Raji (cell line): ENCODE measurements around the gene KPNB1.

ENCODE experiments used
- POLR2A ChIP-seq: IDR thresholded peaks from 2 replicates; pipeline ENCODE4 v1.6.1; 2011; ENCODE audit warnings: low read depth, low read length, control low read depth; ENCODE audit not compliant: insufficient read depth

The KPNB1 gene

GRCh38 chr17:47653442-47653841 is 3.7 kb downstream of the KPNB1 start:
- TF ChIP-seq POLR2A, result no peak

- TF ChIP-seq POLR2A, result no peak
These were observed 5.3 kb downstream of the KPNB1 start for GRCh38 chr17:47654991-47655390.

GRCh38 chr17:47660064-47660492 is 10.4 kb downstream of the KPNB1 start:
- no peak for TF ChIP-seq POLR2A

GRCh38 chr17:47663912-47664623 is 14.3 kb downstream of the KPNB1 start:
- no peak for TF ChIP-seq POLR2A

- TF ChIP-seq POLR2A, result no peak
These were observed 14.9 kb downstream of the KPNB1 start for GRCh38 chr17:47664624-47664941.

GRCh38 chr17:47665655-47666054 is 15.9 kb downstream of the KPNB1 start:
- TF ChIP-seq POLR2A, result no peak

- no peak for TF ChIP-seq POLR2A
These were observed 19.4 kb downstream of the KPNB1 start for GRCh38 chr17:47669081-47669480.

GRCh38 chr17:47670064-47670463 is 20.3 kb downstream of the KPNB1 start:
- TF ChIP-seq POLR2A, result no peak

GRCh38 chr17:47674499-47674898 is 24.8 kb downstream of the KPNB1 start:
- TF ChIP-seq POLR2A, result no peak

GRCh38 chr17:47675380-47676198 is 25.9 kb downstream of the KPNB1 start:
- no peak for TF ChIP-seq POLR2A

GRCh38 chr17:47676199-47676472 is 26.4 kb downstream of the KPNB1 start:
- no peak for TF ChIP-seq POLR2A

GRCh38 chr17:47676510-47677165 is 26.9 kb downstream of the KPNB1 start:
- TF ChIP-seq POLR2A, result no peak

- TF ChIP-seq POLR2A, result no peak
These were observed 28.5 kb downstream of the KPNB1 start for GRCh38 chr17:47678196-47678595.

GRCh38 chr17:47682138-47682537 is 32.4 kb downstream of the KPNB1 start:
- TF ChIP-seq POLR2A, result no peak

- no peak for TF ChIP-seq POLR2A
These were observed 34.3 kb downstream of the KPNB1 start for GRCh38 chr17:47684025-47684424.

- TF ChIP-seq POLR2A, result no peak
These were observed 34.9 kb downstream of the KPNB1 start for GRCh38 chr17:47684535-47685193.
